ENCODE measurements around the gene ICE2.
A peak's percentile ranks its signal among the peaks of the same experiment; 100 is the strongest.

The ICE2 gene

GRCh38 chr15:60448668-60449360, 30.1 kb downstream of the ICE2 start:
- no peak for TF ChIP-seq PPARA (CRISPR knock-in tag; IDR thresholded peaks at IDR 0.05; ENCODE audit: borderline replicate concordance)
- no peak for TF ChIP-seq ESRRG (CRISPR knock-in tag; IDR thresholded peaks at IDR 0.05)
- no peak for TF ChIP-seq CSDC2 (CRISPR knock-in tag; IDR thresholded peaks at IDR 0.05)
- no peak for TF ChIP-seq ZNF565 (CRISPR knock-in tag; conservative IDR thresholded peaks at IDR 0.05; ENCODE audit: low read depth)
- no peak for ATAC-seq

DNA sequence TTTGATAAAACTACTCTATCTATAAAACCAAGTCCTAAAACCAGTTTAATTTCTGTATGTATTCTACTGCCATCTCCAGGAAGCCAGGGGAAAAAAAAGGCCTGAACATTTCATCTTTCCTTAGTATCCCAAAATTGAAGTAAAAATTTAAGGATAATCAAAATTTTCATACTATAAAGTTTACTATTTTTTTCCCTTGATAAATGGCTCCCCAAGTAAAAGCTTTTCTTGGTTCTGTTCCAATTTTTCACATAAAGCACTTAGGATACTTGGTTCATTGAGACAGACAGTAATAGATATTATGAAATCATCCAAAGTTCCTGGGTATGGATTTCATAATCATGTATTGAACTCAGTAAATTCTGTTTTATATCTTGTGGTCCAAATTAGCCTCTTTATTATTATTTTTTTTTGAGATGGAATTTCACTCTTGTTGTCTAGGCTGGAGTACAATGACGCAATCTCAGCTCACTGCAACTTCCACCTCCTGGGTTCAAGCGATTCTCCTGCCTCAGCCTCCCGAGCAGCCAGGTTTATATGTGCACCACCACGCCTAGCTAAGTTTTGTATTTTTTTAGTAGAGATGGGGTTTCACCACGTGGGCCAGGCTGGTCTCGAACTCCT, 34.5 kb downstream of the ICE2 start:
- peak; percentile 53 for ATAC-seq

DNA sequence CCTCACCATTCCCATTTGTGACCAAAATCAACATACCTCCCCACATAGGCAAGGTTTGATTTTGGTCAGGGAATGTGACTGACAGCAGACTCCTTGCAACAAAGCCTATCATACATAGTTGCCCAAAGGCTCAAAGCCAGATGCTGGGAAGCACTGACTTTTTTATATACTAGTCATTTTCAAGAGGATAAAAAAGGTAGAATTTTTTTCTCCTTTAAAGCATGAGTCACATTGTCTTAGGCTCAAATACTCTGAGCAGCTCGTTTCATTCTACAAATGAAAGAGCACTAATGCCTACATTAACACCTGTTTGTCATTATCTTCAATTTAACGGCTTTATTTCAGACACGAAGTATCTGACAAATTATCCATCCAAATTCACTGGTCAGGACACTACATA, 36.2 kb downstream of the ICE2 start:
- no peak for TF ChIP-seq OSR1 (CRISPR knock-in tag; IDR thresholded peaks at IDR 0.05)
- no peak for TF ChIP-seq ZC3H10 (CRISPR knock-in tag; IDR thresholded peaks at IDR 0.05)
- no peak for TF ChIP-seq BACH2 (CRISPR knock-in tag; IDR thresholded peaks at IDR 0.05; ENCODE audit: borderline replicate concordance)
- TF ChIP-seq TOX (CRISPR knock-in tag; IDR thresholded peaks at IDR 0.05; ENCODE audit: borderline replicate concordance), result no peak
- TF ChIP-seq ZNF565 (CRISPR knock-in tag; conservative IDR thresholded peaks at IDR 0.05; ENCODE audit: low read depth), result no peak
- TF ChIP-seq GLIS3 (CRISPR knock-in tag; IDR thresholded peaks at IDR 0.05), result no peak
- TF ChIP-seq ISL1 (CRISPR knock-in tag; IDR thresholded peaks at IDR 0.05), result no peak
- no peak for TF ChIP-seq CSDC2 (CRISPR knock-in tag; IDR thresholded peaks at IDR 0.05)
- TF ChIP-seq PPARA (CRISPR knock-in tag; IDR thresholded peaks at IDR 0.05; ENCODE audit: borderline replicate concordance), result no peak
- no peak for TF ChIP-seq ZNF70 (CRISPR knock-in tag; IDR thresholded peaks at IDR 0.05)
- ATAC-seq, result peak; percentile 84

More for the DNA sequence above, 34.5 kb downstream of the ICE2 start:
- TF ChIP-seq BACH2 (CRISPR knock-in tag; IDR thresholded peaks at IDR 0.05; ENCODE audit: borderline replicate concordance), result no peak
- TF ChIP-seq ZNF8 (CRISPR knock-in tag; IDR thresholded peaks at IDR 0.05), result no peak
- TF ChIP-seq ESRRG (CRISPR knock-in tag; IDR thresholded peaks at IDR 0.05), result no peak
- TF ChIP-seq SNAI2 (CRISPR knock-in tag; IDR thresholded peaks at IDR 0.05), result no peak
- no peak for TF ChIP-seq ZFP30 (CRISPR knock-in tag; IDR thresholded peaks at IDR 0.05)
- no peak for TF ChIP-seq TCF4 (CRISPR knock-in tag; IDR thresholded peaks at IDR 0.05; ENCODE audit: borderline replicate concordance)
- TF ChIP-seq ISL1 (CRISPR knock-in tag; IDR thresholded peaks at IDR 0.05), result peak; percentile 95
- no peak for TF ChIP-seq CSDC2 (CRISPR knock-in tag; IDR thresholded peaks at IDR 0.05)
- TF ChIP-seq POU6F1 (CRISPR knock-in tag; IDR thresholded peaks at IDR 0.05; ENCODE audit: borderline replicate concordance, low read depth), result no peak

GRCh38 chr15:60442031-60442650, 36.8 kb downstream of the ICE2 start:
- TF ChIP-seq ESRRG (CRISPR knock-in tag; IDR thresholded peaks at IDR 0.05) (no peak), ZFP30 (CRISPR knock-in tag; IDR thresholded peaks at IDR 0.05) (no peak), OSR1 (CRISPR knock-in tag; IDR thresholded peaks at IDR 0.05) (no peak), ZC3H10 (CRISPR knock-in tag; IDR thresholded peaks at IDR 0.05) (no peak), CSDC2 (CRISPR knock-in tag; IDR thresholded peaks at IDR 0.05) (no peak), ZFP3 (CRISPR knock-in tag; IDR thresholded peaks at IDR 0.05) (no peak), ISL1 (CRISPR knock-in tag; IDR thresholded peaks at IDR 0.05) (no peak), TOX (CRISPR knock-in tag; IDR thresholded peaks at IDR 0.05; ENCODE audit: borderline replicate concordance) (no peak), RARB (CRISPR knock-in tag; IDR thresholded peaks at IDR 0.05) (no peak), TCF4 (CRISPR knock-in tag; IDR thresholded peaks at IDR 0.05; ENCODE audit: borderline replicate concordance) (no peak)
- ATAC-seq, result peak; percentile 14; the same call in 1 of the 3 replicates

DNA sequence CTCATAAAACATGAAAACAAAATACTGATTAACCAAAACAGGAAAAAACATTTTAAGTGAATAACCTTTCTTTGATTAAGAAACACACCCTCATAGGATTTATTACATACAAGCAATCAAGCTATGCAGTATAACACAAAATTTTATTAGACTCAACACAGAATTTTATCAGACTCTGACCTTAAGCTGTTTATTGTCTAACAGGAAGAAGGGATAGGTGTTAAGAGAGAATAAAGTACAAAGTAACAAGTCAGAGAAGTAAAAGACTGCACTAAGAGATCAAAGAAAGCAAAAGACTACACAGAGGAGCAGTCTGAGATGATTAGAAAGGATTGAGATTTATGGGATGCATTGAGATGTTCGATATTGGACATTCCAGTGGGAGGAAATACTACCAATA, 37.6 kb downstream of the ICE2 start:
- ATAC-seq, result no peak
- TF ChIP-seq TSHZ2 (CRISPR knock-in tag; IDR thresholded peaks at IDR 0.05) (no peak), ZNF70 (CRISPR knock-in tag; IDR thresholded peaks at IDR 0.05) (no peak), ISL1 (CRISPR knock-in tag; IDR thresholded peaks at IDR 0.05) (no peak), CSDC2 (CRISPR knock-in tag; IDR thresholded peaks at IDR 0.05) (no peak), BACH2 (CRISPR knock-in tag; IDR thresholded peaks at IDR 0.05; ENCODE audit: borderline replicate concordance) (no peak), TCF4 (CRISPR knock-in tag; IDR thresholded peaks at IDR 0.05; ENCODE audit: borderline replicate concordance) (no peak), OSR1 (CRISPR knock-in tag; IDR thresholded peaks at IDR 0.05) (no peak), ZNF8 (CRISPR knock-in tag; IDR thresholded peaks at IDR 0.05) (no peak), CREB5 (CRISPR knock-in tag; IDR thresholded peaks at IDR 0.05; ENCODE audit: low read depth) (no peak), ZFP3 (CRISPR knock-in tag; IDR thresholded peaks at IDR 0.05) (no peak), SNAI2 (CRISPR knock-in tag; IDR thresholded peaks at IDR 0.05) (no peak)
- TF ChIP-seq, protein P1, sequence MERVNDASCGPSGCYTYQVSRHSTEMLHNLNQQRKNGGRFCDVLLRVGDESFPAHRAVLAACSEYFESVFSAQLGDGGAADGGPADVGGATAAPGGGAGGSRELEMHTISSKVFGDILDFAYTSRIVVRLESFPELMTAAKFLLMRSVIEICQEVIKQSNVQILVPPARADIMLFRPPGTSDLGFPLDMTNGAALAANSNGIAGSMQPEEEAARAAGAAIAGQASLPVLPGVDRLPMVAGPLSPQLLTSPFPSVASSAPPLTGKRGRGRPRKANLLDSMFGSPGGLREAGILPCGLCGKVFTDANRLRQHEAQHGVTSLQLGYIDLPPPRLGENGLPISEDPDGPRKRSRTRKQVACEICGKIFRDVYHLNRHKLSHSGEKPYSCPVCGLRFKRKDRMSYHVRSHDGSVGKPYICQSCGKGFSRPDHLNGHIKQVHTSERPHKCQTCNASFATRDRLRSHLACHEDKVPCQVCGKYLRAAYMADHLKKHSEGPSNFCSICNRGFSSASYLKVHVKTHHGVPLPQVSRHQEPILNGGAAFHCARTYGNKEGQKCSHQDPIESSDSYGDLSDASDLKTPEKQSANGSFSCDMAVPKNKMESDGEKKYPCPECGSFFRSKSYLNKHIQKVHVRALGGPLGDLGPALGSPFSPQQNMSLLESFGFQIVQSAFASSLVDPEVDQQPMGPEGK (CRISPR knock-in tag; IDR thresholded peaks at IDR 0.05; ENCODE audit: borderline replicate concordance), result no peak
